ENCODE measurements around the gene CRBN.

Gene CRBN

GRCh38 chr3:3192286-3192675, 12.8 kb upstream of the CRBN start:
- TF ChIP-seq, protein P1, sequence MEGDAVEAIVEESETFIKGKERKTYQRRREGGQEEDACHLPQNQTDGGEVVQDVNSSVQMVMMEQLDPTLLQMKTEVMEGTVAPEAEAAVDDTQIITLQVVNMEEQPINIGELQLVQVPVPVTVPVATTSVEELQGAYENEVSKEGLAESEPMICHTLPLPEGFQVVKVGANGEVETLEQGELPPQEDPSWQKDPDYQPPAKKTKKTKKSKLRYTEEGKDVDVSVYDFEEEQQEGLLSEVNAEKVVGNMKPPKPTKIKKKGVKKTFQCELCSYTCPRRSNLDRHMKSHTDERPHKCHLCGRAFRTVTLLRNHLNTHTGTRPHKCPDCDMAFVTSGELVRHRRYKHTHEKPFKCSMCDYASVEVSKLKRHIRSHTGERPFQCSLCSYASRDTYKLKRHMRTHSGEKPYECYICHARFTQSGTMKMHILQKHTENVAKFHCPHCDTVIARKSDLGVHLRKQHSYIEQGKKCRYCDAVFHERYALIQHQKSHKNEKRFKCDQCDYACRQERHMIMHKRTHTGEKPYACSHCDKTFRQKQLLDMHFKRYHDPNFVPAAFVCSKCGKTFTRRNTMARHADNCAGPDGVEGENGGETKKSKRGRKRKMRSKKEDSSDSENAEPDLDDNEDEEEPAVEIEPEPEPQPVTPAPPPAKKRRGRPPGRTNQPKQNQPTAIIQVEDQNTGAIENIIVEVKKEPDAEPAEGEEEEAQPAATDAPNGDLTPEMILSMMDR (IDR thresholded peaks at IDR 0.05; ENCODE audit: extremely low read depth, insufficient read depth, missing control alignments): no peak
- in situ Hi-C loops (cut with MboI; ENCODE audit: low pct_unique_long_range_greater_than_20kb, low sequenced_read_pairs, unreplicated experiment): loop anchor here (25.0 kb wide), 1 partner anchor 1095 kb away; no protein-coding TSS in a partner anchor
- DNase-seq (ENCODE audit: low spot score): no peak

DNA sequence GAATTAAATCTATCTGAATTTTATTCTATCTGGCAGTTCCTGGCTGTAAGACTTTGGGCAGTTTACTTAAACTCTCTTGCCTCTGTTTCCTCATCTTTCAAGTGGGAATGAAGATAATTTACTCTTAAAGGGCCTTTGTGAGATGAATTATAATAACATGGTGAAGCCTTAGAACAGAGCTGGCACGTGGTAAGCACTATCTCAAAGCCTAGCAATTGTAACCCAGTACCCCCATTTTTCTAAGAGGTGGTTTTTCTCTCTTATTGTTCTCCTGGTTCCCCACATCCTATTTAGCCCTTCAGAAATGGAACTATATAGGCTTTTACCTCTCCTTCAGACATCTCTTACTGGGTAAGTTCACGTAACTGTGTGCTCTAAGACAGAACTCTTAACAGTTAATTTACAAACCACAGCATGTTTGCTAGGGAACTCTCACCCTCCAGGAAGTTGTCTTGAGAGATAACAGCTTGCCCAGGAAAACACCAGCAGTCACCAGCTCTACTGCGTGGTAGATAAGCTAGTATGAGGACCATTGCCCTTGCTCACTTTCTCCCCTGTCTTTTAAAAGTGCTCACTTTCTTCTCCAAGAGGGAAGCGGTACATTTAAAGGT, 12.3 kb upstream of the CRBN start:
- in situ Hi-C loops (cut with MboI; ENCODE audit: low pct_unique_long_range_greater_than_20kb, low sequenced_read_pairs, unreplicated experiment): loop anchor here (25.0 kb wide), 1 partner anchor 1096 kb away; no protein-coding TSS in a partner anchor
- TF ChIP-seq, protein P1 (IDR thresholded peaks at IDR 0.05; ENCODE audit: extremely low read depth, insufficient read depth, missing control alignments): no peak

GRCh38 chr3:3189961-3190360, 10.5 kb upstream of the CRBN start:
- no peak for DNase-seq (ENCODE audit: low spot score)
- in situ Hi-C loops (cut with MboI; ENCODE audit: low pct_unique_long_range_greater_than_20kb, low sequenced_read_pairs, unreplicated experiment): loop anchor here (25.0 kb wide), 1 partner anchor 1097 kb away; no protein-coding TSS in a partner anchor
- TF ChIP-seq, protein P1 (IDR thresholded peaks at IDR 0.05; ENCODE audit: extremely low read depth, insufficient read depth, missing control alignments): no peak

More for the DNA sequence above, 12.3 kb upstream of the CRBN start:
- no peak for DNase-seq (ENCODE audit: low spot score)

DNA sequence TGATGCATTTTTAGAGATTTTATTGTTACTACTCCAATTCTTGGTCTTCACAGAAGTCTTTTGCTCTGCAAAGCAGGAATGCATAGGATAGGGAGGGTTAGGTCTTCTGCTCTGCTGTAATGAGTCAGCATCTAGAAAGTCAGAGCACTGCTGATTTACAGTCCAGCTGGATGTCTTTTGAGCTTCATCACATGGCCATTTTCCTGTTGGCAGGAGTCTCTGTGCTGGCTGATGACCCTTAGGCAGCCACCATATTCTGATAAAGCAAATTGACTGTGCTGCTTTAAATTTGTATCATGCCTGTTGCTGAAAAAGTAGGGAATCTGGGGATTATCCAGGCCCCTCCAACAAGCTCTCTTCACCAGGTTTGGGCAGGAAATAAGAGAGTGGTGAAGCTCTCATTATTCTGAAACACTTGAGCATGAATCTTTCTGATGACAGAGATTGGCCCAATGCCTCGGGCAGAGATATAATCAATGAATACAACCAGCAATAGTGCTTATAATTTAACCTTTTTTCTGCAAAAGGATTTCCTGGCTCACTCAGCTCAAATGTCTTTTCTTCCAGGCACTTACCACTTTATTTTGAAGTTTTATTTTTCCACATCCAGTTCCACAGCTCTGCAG, 9.7 kb upstream of the CRBN start:
- TF ChIP-seq, protein P1 (IDR thresholded peaks at IDR 0.05; ENCODE audit: extremely low read depth, insufficient read depth, missing control alignments): no peak
- in situ Hi-C loops (cut with MboI; ENCODE audit: low pct_unique_long_range_greater_than_20kb, low sequenced_read_pairs, unreplicated experiment): loop anchor here (25.0 kb wide), 1 partner anchor 1098 kb away; no protein-coding TSS in a partner anchor
- no peak for DNase-seq (ENCODE audit: low spot score)

DNA sequence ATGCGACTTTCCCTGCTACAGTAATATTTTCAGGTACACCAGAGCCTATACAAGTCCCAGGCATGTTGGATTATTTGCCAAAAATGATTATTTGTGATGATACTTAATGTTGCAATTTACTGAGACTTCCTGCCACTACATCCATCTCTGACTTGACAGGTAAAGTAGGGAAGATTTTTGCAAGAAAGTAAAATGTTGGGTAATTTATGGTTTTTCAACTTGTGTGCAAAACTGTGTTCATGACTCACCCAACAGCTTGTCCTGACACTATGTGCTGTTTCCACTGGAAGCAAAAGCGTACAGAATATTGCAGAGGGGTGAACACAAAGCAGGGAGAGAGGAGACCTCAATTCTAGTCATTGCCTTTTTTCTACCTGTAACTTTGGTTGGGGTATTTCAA, 5.4 kb upstream of the CRBN start:
- in situ Hi-C loops (cut with MboI; ENCODE audit: low pct_unique_long_range_greater_than_20kb, low sequenced_read_pairs, unreplicated experiment): loop anchor here (25.0 kb wide), 1 partner anchor 1102 kb away; no protein-coding TSS in a partner anchor
- TF ChIP-seq, protein P1 (IDR thresholded peaks at IDR 0.05; ENCODE audit: extremely low read depth, insufficient read depth, missing control alignments): no peak
- DNase-seq (ENCODE audit: low spot score): no peak

DNA sequence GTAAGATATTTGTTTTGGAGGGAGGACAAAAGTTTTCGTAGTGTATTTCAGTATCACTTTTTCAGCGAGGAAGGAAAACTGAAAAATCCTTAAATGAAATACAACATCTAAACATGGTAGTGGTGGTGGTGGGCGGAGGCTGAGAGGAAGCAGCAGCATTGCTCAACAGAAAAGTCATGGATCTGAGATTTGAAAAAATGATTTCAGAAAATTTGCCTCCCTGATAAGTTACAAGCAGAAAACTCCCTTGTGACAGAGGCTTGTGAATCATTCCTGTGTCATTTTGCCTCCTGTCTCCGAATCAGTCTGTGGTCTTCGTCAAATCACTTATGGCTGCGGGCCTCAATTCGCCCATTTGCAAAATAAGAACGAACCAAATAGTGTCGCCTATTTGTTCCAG, 965 bp upstream of the CRBN start:
- TF ChIP-seq, protein P1 (IDR thresholded peaks at IDR 0.05; ENCODE audit: extremely low read depth, insufficient read depth, missing control alignments): no peak
- in situ Hi-C loops (cut with MboI; ENCODE audit: low pct_unique_long_range_greater_than_20kb, low sequenced_read_pairs, unreplicated experiment): loop anchor here (25.0 kb wide), 1 partner anchor 1107 kb away; no protein-coding TSS in a partner anchor
- DNase-seq (ENCODE audit: low spot score): no peak

Measured in GM13977 (cell line).